ENCODE results near the gene ZNF878. TPM values are rescaled to one million over a fixed set of nuclear protein-coding genes. Genes with fewer than 3 reads are reported as not detected.

The ZNF878 gene
- total RNA-seq, 1 donor from 2014 or later = 0.38 TPM

DNA sequence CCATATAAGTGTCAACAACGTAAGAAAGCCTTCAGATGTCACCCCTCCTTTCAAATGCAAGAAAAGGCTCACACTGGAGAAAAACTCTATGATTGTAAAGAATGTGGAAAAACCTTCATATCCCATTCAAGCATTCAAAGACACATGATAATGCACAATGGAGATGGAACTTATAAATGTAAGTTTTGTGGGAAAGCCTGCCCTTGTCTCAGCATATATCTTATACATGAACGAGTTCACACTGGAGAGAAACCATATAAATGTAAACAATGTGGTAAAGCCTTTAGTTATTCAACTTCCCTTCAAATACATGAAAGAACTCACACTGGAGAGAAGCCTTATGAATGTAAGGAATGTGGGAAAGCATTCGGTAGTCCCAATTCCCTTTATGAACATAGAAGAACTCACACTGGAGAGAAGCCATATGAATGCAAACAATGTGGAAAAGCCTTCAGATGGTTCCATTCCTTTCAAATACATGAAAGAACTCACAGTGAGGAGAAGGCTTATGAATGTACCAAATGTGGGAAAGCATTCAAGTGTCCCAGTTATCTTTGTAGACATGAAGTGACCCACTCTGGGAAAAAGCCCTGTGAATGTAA is 22.9 kb upstream of the ZNF878 start:
- peaks cover 42% of the 10 kb centered on the region for H3K9me3 Mint-ChIP-seq (ENCODE audit: unreplicated experiment)
- no peak overlapping the region for H3K4me3 Mint-ChIP-seq (ENCODE audit: unreplicated experiment)
- H3K36me3 Mint-ChIP-seq (ENCODE audit: unreplicated experiment) = peaks cover 74% of the 10 kb centered on the region
- H3K27me3 Mint-ChIP-seq (ENCODE audit: unreplicated experiment) = no peaks in the 10 kb centered on the region
- DNase-seq (ENCODE audit: extremely low spot score, unreplicated experiment) = no peak
- TF ChIP-seq, protein P1, sequence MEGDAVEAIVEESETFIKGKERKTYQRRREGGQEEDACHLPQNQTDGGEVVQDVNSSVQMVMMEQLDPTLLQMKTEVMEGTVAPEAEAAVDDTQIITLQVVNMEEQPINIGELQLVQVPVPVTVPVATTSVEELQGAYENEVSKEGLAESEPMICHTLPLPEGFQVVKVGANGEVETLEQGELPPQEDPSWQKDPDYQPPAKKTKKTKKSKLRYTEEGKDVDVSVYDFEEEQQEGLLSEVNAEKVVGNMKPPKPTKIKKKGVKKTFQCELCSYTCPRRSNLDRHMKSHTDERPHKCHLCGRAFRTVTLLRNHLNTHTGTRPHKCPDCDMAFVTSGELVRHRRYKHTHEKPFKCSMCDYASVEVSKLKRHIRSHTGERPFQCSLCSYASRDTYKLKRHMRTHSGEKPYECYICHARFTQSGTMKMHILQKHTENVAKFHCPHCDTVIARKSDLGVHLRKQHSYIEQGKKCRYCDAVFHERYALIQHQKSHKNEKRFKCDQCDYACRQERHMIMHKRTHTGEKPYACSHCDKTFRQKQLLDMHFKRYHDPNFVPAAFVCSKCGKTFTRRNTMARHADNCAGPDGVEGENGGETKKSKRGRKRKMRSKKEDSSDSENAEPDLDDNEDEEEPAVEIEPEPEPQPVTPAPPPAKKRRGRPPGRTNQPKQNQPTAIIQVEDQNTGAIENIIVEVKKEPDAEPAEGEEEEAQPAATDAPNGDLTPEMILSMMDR (IDR thresholded peaks at IDR 0.05) = no peak
- H3K27ac Mint-ChIP-seq (ENCODE audit: unreplicated experiment) = peak overlapping the region; percentile 11
- H3K4me1 Mint-ChIP-seq (ENCODE audit: unreplicated experiment) = no peaks in the 10 kb centered on the region

GRCh38 chr19:12064590-12065538 is 12.1 kb upstream of the ZNF878 start, which contains the start of gene ZNF844:
Gene ZNF844, plus strand, starts transcription at chr19:12064731. Its CDS starts 143 bp downstream, at chr19:12064874.
- Mint-ChIP-seq H3K4me3 (ENCODE audit: unreplicated experiment) (peak within 1 kb of the TSS; percentile 90), H3K4me1 (ENCODE audit: unreplicated experiment) (peaks cover 6% of the 10 kb centered on the region), H3K36me3 (ENCODE audit: unreplicated experiment) (peaks cover 17% of the 10 kb centered on the region), H3K27ac (ENCODE audit: unreplicated experiment) (peak within 1 kb of the TSS; percentile 97), H3K27me3 (ENCODE audit: unreplicated experiment) (no peaks in the 10 kb centered on the region), H3K9me3 (ENCODE audit: unreplicated experiment) (no peaks in the 10 kb centered on the region)
- TF ChIP-seq, protein P1 (IDR thresholded peaks at IDR 0.05) = no peak
- DNase-seq (ENCODE audit: extremely low spot score, unreplicated experiment) = peak; percentile 97

DNA sequence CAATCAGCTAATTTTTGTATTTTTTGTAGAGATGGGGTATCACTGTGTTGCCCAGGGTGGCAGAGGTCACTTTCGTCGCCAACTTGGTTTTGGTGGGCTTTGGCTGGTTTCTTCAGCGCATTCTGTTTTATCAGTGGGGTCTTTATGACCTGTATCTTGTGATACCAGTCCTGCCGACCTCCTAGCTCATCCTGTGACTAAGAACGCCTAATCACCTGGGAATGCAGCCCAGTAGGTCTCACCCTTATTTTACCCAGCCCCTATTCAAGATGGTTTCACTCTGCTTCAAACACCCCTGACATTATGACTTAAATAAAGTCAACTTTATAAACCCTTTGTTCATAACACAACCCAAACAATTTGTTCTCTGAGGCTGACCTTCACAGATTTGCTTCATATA is 3.0 kb upstream of the ZNF878 start:
- peaks cover 17% of the 10 kb centered on the region for H3K4me1 Mint-ChIP-seq (ENCODE audit: unreplicated experiment)
- DNase-seq (ENCODE audit: extremely low spot score, unreplicated experiment) = no peak
- no peaks in the 10 kb centered on the region for H3K27me3 Mint-ChIP-seq (ENCODE audit: unreplicated experiment)
- no peaks in the 10 kb centered on the region for H3K36me3 Mint-ChIP-seq (ENCODE audit: unreplicated experiment)
- H3K9me3 Mint-ChIP-seq (ENCODE audit: unreplicated experiment) = no peaks in the 10 kb centered on the region
- TF ChIP-seq, protein P1 (IDR thresholded peaks at IDR 0.05) = no peak
- H3K4me3 Mint-ChIP-seq (ENCODE audit: unreplicated experiment) = no peak overlapping the region
- no peak overlapping the region for H3K27ac Mint-ChIP-seq (ENCODE audit: unreplicated experiment)

GRCh38 chr19:12052091-12052496 is 667 bp downstream of the ZNF878 start:
- Mint-ChIP-seq H3K27ac (ENCODE audit: unreplicated experiment) (peak overlapping the region; percentile 32), H3K27me3 (ENCODE audit: unreplicated experiment) (no peaks in the 10 kb centered on the region), H3K4me3 (ENCODE audit: unreplicated experiment) (peak overlapping the region; percentile 86)

More at GRCh38 chr19:12052091-12052496, 667 bp downstream of the ZNF878 start:
- no peaks in the 10 kb centered on the region for H3K9me3 Mint-ChIP-seq (ENCODE audit: unreplicated experiment)
- TF ChIP-seq, protein P1 (IDR thresholded peaks at IDR 0.05) = no peak
- DNase-seq (ENCODE audit: extremely low spot score, unreplicated experiment) = no peak
- peaks cover 10% of the 10 kb centered on the region for H3K4me1 Mint-ChIP-seq (ENCODE audit: unreplicated experiment)
- peaks cover 3% of the 10 kb centered on the region for H3K36me3 Mint-ChIP-seq (ENCODE audit: unreplicated experiment)

Measured in osteocyte (in vitro differentiated cells).